Activated naive CD8-positive, alpha-beta T cell treated with anti-CD3 and anti-CD28 coated beads, Interleukin-2, amount 10 ng/mL, durations not matched to agents 7 days and 5 days (primary cell): ENCODE results near the gene CCDC187. TPM values are rescaled to one million over a fixed set of nuclear protein-coding genes. Genes with fewer than 3 reads are reported as not detected.

Source experiments
- ATAC-seq: fragments of 150-1000 bp; cut with Tn5 transposase; one replicate; pipeline ENCODE4 v1.10.0; 2021; ENCODE audit warnings: low read depth, moderate library complexity
- POLR2A ChIA-PET: fragments of 350-600 bp; sonication (Branson Sonifier 250); formaldehyde crosslinking; loops from one replicate; lab custom pipeline; 2021; ENCODE audit warnings: antibody characterized with exemption; lab: Charles Lee
- DNase-seq: peaks from one replicate; pipeline ENCODE4 v3.0.0; 2021
- H3K27ac Mint-ChIP-seq: one replicate; pipeline ENCODE4 v1.8.0; 2022; ENCODE audit warnings: mild to moderate bottlenecking, mixed read lengths
- H3K27me3 Mint-ChIP-seq: one replicate; pipeline ENCODE4 v1.8.0; 2022; ENCODE audit warnings: mild to moderate bottlenecking, moderate library complexity, mixed read lengths
- H3K36me3 Mint-ChIP-seq: one replicate; pipeline ENCODE4 v1.8.0; 2021; ENCODE audit warnings: mild to moderate bottlenecking, mixed read lengths
- H3K4me1 Mint-ChIP-seq: one replicate; pipeline ENCODE4 v1.8.0; 2021; ENCODE audit warnings: mixed read lengths
- H3K4me3 Mint-ChIP-seq: one replicate; pipeline ENCODE4 v1.8.0; 2022; ENCODE audit warnings: mild to moderate bottlenecking, moderate library complexity, mixed read lengths
- H3K9me3 Mint-ChIP-seq: one replicate; pipeline ENCODE4 v1.8.0; 2021; ENCODE audit warnings: mixed read lengths
- total RNA-seq, 2 experiments: library from RNA; stranded (reverse); gene quantifications; one replicate each; pipeline ENCODE4 v1.2.3, GENCODE V29; 2021

The CCDC187 gene
- total RNA-seq, 2 experiments from 2014 or later: not detected

DNA sequence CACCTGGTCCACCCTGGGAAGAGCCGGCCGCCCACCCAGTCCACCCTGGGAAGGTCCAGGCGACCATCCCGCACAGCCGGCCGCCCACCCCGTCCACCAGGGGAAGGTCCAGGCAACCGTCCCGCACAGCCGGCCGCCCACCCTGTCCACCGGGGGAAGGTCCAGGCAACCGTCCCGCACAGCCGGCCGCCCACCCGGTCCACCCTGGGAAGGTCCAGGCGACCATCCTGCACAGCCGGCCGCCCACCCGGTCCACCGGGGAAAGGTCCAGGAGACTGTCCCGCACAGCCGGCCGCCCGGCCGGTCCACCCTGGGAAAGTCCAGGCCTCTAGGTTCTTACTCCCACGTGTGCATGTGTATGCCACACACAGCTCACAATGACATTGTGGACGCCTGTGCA, 51.6 kb downstream of the CCDC187 start:
- no peaks in the 10 kb centered on the region for H3K36me3 Mint-ChIP-seq
- no peaks in the 10 kb centered on the region for H3K9me3 Mint-ChIP-seq
- H3K27ac Mint-ChIP-seq: no peak overlapping the region
- no peak for ATAC-seq
- no peaks in the 10 kb centered on the region for H3K27me3 Mint-ChIP-seq
- POLR2A ChIA-PET: no interaction called here
- DNase-seq: no peak
- no peak overlapping the region for H3K4me3 Mint-ChIP-seq
- H3K4me1 Mint-ChIP-seq: no peaks in the 10 kb centered on the region

DNA sequence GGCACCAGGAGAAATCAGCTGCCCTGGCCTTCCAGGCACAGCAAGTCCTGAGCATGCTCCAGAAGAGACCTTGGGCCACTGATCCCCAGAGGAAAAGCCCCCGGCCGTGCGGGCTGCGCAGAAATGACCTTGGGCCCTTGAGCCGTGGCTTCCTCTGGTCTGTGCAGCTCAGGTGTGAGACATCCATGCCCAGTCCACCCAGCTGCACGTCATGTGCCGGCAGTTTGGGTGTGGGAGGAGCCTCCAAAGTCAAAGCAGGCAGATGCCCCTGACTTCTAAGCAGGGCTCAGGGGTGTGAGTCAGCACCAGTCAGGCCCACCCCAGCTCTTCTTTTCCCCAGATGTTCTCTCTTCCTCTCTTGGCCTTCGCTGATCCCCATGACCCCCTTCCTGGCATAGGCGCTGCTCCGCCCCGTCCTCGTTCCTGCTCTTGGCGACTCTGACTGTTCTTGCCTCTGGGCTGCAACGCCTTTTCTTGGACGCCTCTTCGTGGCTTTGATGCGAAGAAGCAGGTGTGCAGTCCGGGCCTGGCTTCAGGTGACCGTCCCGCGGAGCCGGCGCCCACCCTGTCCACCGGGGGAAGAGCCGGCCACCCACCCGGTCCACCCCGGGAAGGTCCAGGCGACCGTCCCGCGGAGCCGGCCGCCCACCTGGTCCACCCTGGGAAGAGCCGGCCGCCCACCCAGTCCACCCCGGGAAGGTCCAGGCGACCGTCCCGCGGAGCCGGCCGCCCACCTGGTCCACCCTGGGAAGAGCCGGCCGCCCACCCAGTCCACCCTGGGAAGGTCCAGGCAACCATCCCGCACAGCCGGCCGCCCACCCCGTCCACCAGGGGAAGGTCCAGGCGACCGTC, 52.4 kb downstream of the CCDC187 start:
- Mint-ChIP-seq H3K4me3 (no peak overlapping the region), H3K36me3 (no peaks in the 10 kb centered on the region), H3K4me1 (no peaks in the 10 kb centered on the region), H3K27ac (no peak overlapping the region), H3K27me3 (peaks cover 3% of the 10 kb centered on the region), H3K9me3 (no peaks in the 10 kb centered on the region)
- POLR2A ChIA-PET: no interaction called here
- ATAC-seq (no peak), DNase-seq (no peak)

- no peak for ATAC-seq
- H3K27ac Mint-ChIP-seq: no peak overlapping the region
- DNase-seq: no peak
- peaks cover 3% of the 10 kb centered on the region for H3K27me3 Mint-ChIP-seq
- H3K4me3 Mint-ChIP-seq: no peak overlapping the region
- no peaks in the 10 kb centered on the region for H3K36me3 Mint-ChIP-seq
- H3K9me3 Mint-ChIP-seq: no peaks in the 10 kb centered on the region
- H3K4me1 Mint-ChIP-seq: peaks cover 2% of the 10 kb centered on the region
- POLR2A ChIA-PET: no interaction called here
These were observed 53.2 kb downstream of the CCDC187 start for GRCh38 chr9:136250676-136251075.

DNA sequence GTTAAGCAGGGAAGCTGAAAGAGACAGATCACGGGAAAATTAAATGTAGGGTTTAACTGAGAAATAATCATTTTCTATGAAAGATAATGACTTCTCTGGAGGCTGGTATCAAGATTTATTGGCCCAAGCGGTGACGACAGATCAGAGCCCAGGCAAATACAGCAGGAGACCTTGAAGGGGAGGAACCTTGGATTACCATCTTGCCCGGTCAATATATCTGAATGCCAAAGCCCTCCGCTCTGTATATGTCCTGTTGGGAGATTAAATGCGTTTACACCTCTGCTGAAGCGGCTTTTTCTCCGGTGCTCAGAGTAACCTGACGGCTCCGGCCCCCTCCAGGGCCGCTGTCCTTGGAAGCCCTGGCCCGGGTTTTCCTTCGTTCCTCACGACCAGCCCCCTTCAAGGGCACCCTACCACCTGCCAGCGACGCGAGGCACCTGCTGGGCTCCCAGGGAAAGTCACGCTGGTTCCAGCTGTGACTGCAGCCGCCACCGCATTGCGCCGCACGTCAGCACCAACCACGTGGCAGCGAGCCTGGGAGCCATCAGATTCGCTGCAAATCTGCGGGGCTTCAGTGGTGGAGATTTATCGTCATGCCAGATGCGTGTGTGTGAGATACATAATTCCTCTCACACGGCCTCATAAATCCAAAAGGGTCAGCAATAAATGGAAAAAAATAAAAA, 53.9 kb downstream of the CCDC187 start:
- Mint-ChIP-seq H3K36me3 (no peaks in the 10 kb centered on the region), H3K4me3 (no peak overlapping the region), H3K9me3 (no peaks in the 10 kb centered on the region), H3K4me1 (peaks cover 3% of the 10 kb centered on the region), H3K27me3 (peaks cover 3% of the 10 kb centered on the region), H3K27ac (no peak overlapping the region)
- ATAC-seq (no peak), DNase-seq (no peak)
- POLR2A ChIA-PET: no interaction called here

GRCh38 chr9:136248951-136249876, 54.7 kb downstream of the CCDC187 start:
- peaks cover 3% of the 10 kb centered on the region for H3K27me3 Mint-ChIP-seq
- H3K36me3 Mint-ChIP-seq: no peaks in the 10 kb centered on the region
- no peak overlapping the region for H3K27ac Mint-ChIP-seq
- H3K4me1 Mint-ChIP-seq: peaks cover 11% of the 10 kb centered on the region
- DNase-seq (no peak), ATAC-seq (no peak)
- no peak overlapping the region for H3K4me3 Mint-ChIP-seq
- POLR2A ChIA-PET: no interaction called here
- H3K9me3 Mint-ChIP-seq: no peaks in the 10 kb centered on the region

- ATAC-seq (no peak), DNase-seq (no peak)
- Mint-ChIP-seq H3K36me3 (no peaks in the 10 kb centered on the region), H3K4me1 (peaks cover 22% of the 10 kb centered on the region), H3K27ac (no peak overlapping the region), H3K27me3 (peaks cover 3% of the 10 kb centered on the region), H3K4me3 (no peak overlapping the region), H3K9me3 (no peaks in the 10 kb centered on the region)
- POLR2A ChIA-PET: interaction anchor here (0.8 kb wide), 1 partner anchor 19 kb away, joined by 3 read pairs; no protein-coding TSS in a partner anchor
These were observed 55.8 kb downstream of the CCDC187 start for GRCh38 chr9:136247947-136248637.

DNA sequence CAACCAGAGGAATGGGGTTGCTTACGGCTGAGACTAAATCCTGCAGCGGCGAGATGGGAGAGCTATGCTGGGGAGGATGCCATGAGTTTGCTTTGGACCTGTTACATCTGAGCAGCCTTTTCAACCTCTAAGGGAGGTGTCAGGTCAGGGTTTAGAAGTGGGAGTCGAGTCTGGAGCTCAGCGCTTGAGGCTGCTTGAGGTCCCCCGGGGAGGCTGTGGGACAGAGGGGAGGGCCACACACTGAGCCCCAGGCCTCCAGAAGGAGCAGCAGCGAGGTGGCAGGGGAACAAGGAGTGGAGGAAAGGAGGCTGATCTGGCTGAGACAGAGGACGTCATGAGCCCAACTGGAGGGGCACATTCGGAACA, 56.4 kb downstream of the CCDC187 start:
- Mint-ChIP-seq H3K4me3 (no peak overlapping the region), H3K27ac (no peak overlapping the region)

GRCh38 chr9:136246849-136247550, 56.9 kb downstream of the CCDC187 start:
- POLR2A ChIA-PET: interaction anchor here (0.8 kb wide), 1 partner anchor 20 kb away, joined by 3 read pairs; no protein-coding TSS in a partner anchor
- H3K27me3 Mint-ChIP-seq: peaks cover 3% of the 10 kb centered on the region
- H3K27ac Mint-ChIP-seq: no peak overlapping the region
- ATAC-seq (no peak), DNase-seq (no peak)
- no peaks in the 10 kb centered on the region for H3K36me3 Mint-ChIP-seq
- peaks cover 26% of the 10 kb centered on the region for H3K4me1 Mint-ChIP-seq
- H3K9me3 Mint-ChIP-seq: no peaks in the 10 kb centered on the region
- H3K4me3 Mint-ChIP-seq: no peak overlapping the region

More for the DNA sequence above, 56.4 kb downstream of the CCDC187 start:
- Mint-ChIP-seq H3K36me3 (no peaks in the 10 kb centered on the region), H3K4me1 (peaks cover 26% of the 10 kb centered on the region), H3K9me3 (no peaks in the 10 kb centered on the region), H3K27me3 (peaks cover 3% of the 10 kb centered on the region)
- POLR2A ChIA-PET: interaction anchor here (0.8 kb wide), 1 partner anchor 20 kb away, joined by 3 read pairs; no protein-coding TSS in a partner anchor
- no peak for DNase-seq
- no peak for ATAC-seq

DNA sequence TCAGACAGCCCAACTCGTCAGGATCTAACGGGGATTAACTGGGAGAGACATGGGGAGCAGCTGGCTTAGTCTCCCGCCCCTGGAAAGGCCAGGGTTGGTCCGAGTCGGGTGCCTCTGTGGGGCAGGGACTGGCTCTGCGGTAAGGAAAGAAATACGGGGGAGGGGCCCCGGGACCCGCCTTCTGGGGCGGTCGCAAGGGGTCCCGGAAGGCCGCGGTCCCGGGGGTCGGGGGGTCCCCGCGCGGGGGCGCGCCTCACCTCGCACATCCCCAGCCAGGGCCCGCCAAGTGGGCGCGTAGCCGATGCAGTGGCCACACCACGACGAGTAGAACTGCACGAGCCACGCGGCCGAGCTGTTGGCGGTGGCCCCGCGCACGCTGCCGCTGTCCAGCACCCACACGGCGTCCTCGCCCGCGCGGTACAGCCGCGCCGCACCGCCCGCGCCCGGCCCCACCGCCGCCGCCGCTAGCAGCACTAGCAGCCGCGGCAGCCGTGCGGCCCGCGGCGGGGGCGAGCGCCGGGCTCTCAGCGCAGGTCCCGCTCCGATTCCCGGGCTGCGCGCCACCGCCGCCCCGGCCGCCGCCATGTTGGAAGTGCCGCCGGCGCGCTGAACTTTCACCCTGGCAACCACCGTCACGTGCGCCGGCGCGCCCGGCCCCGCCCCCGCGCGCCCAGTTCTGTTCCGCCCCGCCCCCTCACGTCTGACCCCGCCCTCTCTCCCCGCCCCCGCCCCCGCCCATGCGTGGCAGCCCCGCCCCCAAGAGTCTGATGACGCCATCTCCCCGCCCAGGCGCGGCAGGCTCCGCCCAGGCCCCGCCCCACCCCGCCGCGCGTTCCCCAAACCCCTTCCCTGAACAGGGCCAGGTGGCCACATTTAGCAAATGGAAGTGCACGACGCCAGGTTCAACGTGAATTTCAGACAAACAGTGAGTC, 58.4 kb downstream of the CCDC187 start, which contains the start of gene QSOX2:
Gene QSOX2 (minus strand): TSS at position 594 of the 932 bp plus-strand sequence. CDS start 9 bp downstream, at position 585.
- POLR2A ChIA-PET: interaction anchor here (0.7 kb wide), 1 partner anchor 23 kb away, joined by 3 read pairs; no protein-coding TSS in a partner anchor
- peak; percentile 68 for ATAC-seq
- Mint-ChIP-seq H3K9me3 (no peaks in the 10 kb centered on the region), H3K4me3 (peak within 1 kb of the TSS; percentile 91), H3K27ac (peak within 1 kb of the TSS; percentile 80), H3K4me1 (peaks cover 26% of the 10 kb centered on the region), H3K36me3 (no peaks in the 10 kb centered on the region), H3K27me3 (peaks cover 3% of the 10 kb centered on the region)
- peak; percentile 91 for DNase-seq

GRCh38 chr9:136244969-136245218, 59.0 kb downstream of the CCDC187 start:
- DNase-seq: no peak
- H3K27ac Mint-ChIP-seq: peak overlapping the region; percentile 80
- H3K4me1 Mint-ChIP-seq: peaks cover 26% of the 10 kb centered on the region
- peaks cover 3% of the 10 kb centered on the region for H3K27me3 Mint-ChIP-seq
- POLR2A ChIA-PET: no interaction called here
- no peaks in the 10 kb centered on the region for H3K36me3 Mint-ChIP-seq
- no peaks in the 10 kb centered on the region for H3K9me3 Mint-ChIP-seq
- ATAC-seq: no peak
- H3K4me3 Mint-ChIP-seq: peak overlapping the region; percentile 91

GRCh38 chr9:136244122-136244968, 59.5 kb downstream of the CCDC187 start:
- no peaks in the 10 kb centered on the region for H3K9me3 Mint-ChIP-seq
- DNase-seq (no peak), ATAC-seq (peak; percentile 38)
- peak overlapping the region; percentile 91 for H3K4me3 Mint-ChIP-seq
- peaks cover 28% of the 10 kb centered on the region for H3K4me1 Mint-ChIP-seq
- POLR2A ChIA-PET: no interaction called here
- H3K27me3 Mint-ChIP-seq: peaks cover 3% of the 10 kb centered on the region
- peak overlapping the region; percentile 80 for H3K27ac Mint-ChIP-seq
- H3K36me3 Mint-ChIP-seq: no peaks in the 10 kb centered on the region
